Activated effector memory CD4-positive, alpha-beta T cell treated with anti-CD3 and anti-CD28 coated beads, Interleukin-2, amount 50 U/mL, for 16 hours (primary cell): ENCODE measurements around the gene KCNK3.
"Not testable (repeated sequence)": the region's sequence is repeated elsewhere in the genome, so short reads cannot be mapped to it uniquely, and the experiment has no call there.

ENCODE experiments used
- DNase-seq: peaks from one replicate; pipeline ENCODE4 v3.0.0-alpha.2; 2020

KCNK3 gene

DNA sequence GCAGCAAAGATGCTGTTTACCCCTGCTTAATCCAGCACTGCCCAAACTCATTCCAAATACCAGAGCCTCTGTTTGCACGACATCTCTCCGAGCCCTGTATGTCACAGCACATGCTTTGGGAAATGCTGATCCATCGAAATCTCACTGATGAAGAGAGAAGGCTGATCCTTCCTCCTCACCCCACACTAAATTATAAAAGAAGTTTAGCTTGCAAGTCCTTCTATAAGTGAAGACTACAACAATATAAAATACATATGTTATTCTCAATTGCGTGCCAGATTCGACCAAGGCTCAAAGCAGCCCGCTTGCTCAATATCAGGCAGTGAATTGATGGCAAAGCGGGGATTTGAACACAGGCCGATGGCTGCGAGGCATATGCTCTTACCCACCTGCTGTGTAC lies 40.9 kb downstream of the KCNK3 start:
- no peak for DNase-seq

DNA sequence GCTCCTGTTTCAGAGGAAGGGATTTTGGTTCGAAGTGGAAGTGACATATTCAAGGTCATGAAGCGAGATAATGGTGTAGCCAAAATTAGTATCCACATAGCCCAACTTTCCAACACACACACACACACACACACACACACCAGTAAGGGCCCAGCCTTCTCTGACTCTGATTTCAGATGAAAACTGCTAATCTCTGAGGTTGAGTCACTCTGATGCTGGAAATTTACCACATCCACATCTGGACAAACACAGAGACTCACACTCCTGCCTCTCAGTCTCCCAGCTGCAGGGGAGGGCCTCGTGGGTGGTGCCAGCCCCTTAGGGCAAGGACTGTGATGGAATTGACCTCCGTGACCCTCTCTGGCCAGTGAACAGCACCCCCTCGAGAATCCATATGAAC lies 42.6 kb downstream of the KCNK3 start:
- no peak for DNase-seq

DNA sequence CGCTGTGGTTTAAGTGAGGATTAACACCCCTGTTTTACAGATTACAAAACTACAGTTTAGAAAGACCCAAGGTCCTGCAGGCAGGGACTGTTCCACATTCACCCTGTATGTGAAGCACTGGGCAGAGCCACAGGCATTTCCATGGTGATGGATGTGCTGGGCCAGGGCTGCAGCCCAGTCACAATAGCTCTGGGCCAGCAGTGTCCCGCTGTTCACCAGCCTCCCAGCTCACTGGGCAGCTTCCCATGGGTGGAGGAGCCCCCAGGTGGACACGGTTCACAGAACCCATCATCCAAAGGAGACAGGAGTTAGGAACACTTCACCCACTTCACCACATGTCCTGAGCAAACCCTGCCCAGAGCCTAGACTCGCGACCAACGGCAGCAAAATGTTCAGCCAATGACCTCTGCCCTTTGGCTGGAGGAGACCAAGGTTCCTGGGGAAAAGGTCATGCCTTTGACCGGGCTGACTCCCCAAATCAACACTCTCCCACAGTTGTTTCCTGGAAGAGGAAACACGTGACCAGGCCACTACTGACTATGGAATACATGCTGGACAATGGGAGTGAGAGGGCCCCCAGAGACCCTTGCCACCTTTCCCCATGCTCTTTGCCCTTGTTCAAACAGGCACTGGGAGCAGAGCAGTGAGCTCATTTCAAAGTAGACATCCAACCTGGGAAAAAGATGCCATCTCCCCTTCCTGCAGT lies 43.5 kb downstream of the KCNK3 start:
- no peak for DNase-seq

DNA sequence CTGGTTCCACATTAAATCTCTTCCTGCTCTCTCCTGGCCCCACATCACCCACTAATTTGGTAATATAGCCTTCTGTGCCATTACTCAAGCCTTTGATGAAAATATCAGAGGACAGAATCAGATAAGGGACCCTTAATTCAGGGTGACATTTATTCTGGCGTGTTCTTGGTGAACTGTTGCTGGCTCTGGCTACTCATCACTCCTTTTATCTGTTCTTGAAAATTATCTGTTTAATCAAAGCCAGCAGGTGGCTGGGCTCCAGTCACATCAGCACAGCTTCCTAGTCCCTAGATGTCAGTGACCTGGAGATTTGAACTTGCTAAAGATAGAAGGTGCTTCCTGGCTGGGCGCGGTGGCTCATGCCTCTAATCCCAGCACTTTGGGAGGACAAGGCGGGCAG lies 44.7 kb downstream of the KCNK3 start:
- no peak for DNase-seq

DNA sequence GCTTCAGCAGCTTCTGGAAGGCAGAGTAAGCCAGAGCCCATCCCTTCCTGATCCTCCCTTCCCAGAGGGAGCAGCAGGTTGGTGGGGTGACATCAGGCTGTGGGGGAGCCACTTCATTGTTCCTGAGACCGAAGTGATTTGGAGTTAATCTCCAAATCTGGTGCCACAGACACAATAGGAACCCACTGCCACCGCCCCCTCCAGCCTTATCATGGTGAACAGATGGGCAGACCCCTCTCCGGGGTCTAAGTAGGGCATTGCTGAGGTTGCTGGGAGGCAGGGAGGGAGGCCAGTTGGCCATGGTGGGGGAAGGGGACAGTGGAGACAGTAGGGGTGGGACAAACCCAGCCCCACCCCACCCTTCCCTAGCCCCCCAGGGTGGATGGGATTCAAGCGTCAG lies 46.0 kb downstream of the KCNK3 start:
- DNase-seq: no peak

DNA sequence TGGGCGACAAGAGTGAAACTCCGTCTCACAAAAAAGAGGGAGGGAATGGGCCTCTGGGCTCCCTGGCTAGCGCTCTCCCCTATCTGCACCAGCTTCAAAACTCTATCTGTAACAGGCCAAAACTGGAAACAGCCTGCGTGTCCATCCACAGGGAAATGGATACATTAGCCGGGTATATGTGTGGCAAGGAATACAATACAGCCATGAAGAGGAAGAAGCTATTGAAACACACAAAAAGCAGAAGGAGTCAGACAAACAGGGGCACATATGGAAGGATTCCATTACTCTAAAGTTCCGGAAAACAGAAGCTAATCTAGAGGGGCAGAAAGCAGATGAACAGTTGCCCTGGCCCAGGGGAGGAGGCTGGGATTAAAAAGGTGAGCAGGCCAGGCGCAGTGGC lies 47.0 kb downstream of the KCNK3 start:
- no peak for DNase-seq

DNA sequence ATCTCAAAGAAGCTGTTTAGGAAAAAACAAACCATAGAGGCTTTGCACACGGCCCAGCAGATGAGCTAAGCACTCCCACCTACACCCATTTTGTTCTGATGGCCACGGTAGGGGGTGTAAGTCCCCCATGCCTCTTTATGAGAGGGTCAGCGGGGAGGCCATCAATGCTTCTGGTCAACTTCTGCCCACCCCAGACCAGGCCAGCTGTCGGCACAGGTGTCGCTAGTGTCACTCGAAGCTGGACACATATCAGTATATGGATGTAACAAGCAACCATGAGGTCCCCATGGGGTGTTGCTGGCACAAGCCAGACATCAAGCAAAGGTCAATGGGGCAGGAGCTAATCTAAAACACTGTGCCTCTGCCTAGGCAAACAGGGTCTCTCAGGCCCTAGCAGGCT lies 47.8 kb downstream of the KCNK3 start:
- DNase-seq: no peak

DNA sequence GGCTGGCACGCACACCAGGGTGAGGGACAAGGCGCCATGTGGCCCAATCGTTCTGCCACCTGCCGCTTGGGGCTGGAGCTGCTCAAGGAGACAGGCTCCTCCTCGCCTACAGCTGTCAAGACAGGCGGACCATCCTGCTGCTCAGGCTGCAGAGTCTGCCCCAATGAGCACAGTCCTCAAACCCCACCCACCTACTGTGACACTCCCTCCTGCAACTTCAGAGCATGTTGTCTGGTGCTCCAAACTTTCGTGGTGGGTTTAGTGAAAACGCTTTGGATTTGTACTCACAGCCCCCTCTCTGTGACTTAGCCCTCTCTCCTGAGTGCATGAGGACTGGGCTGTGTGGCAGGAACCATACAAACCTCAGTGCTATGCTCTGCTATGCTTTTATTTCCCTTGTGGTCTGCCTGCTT lies 48.4 kb downstream of the KCNK3 start:
- DNase-seq: no peak

DNA sequence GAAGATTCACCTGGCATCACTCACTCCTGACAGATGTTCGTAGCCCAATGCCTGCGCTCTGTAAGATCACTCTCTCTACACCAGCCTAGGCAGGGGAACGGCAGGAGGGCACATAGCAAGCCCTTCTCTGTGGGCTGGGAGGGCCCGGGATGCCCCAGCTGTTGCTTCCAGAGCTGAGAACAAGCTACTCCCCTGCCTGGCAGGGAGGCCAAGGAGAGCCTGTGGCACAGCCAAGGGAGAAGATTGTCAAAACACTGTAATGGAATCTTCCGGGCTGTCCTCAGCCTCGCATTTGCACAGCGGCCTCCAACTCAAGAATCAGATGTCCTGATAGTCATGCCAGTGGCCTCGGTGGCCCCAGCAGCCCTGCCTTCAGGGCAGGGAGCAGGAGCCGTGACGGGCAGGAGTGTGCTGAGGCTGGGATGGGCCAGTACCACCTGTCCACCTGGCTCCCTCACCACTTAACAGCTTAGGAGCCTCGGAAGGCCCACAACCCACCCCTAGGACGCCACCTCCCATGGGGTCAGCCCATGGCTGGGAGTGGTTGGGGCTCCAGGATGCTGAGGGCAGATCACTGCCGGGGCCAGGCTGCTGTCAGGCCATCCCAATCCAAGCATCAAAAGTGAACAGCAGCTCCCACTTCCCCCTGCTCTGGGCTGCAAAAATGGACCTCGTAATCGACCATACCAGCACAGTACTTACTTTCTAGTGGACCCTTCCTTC lies 49.7 kb downstream of the KCNK3 start:
- no peak for DNase-seq

DNA sequence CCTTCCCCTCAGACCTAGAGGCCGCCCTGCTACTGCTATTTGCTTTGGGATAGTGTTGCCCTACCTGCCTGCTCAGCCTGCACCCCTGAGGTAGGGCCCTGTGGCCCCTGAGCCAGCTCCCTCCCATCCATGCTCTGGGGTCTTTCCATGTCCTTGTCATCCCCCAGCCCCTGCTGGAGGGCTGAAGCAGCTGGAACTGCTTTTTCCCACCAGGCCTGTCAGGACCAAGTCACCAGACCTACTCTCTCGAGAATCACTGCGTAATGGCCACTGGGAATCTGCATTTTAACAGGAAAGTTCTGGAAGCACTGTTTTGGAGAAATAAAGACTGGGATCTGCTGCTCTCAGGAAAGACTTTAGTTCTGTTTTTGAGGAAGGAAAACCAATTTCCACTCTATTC lies 51.3 kb downstream of the KCNK3 start:
- no peak for DNase-seq

DNA sequence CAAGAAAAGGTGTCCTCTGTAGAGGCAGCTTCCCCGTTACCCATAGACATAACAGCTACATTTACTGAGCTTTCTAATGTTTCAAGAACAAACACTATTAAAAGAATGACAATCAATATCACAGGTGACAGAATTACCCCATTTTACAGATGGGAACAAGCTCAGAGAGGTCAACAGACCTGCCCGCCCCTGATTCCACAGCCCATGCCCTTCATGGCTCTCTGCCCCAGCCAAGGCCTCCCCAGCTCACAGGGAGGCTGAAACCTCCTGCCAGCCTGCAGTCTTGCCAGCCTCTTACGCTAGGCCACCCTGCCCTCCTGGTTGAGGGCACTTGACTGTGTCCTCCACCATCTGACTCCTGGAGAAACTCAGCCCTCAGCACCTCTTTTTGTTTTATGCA lies 52.4 kb downstream of the KCNK3 start:
- no peak for DNase-seq

DNA sequence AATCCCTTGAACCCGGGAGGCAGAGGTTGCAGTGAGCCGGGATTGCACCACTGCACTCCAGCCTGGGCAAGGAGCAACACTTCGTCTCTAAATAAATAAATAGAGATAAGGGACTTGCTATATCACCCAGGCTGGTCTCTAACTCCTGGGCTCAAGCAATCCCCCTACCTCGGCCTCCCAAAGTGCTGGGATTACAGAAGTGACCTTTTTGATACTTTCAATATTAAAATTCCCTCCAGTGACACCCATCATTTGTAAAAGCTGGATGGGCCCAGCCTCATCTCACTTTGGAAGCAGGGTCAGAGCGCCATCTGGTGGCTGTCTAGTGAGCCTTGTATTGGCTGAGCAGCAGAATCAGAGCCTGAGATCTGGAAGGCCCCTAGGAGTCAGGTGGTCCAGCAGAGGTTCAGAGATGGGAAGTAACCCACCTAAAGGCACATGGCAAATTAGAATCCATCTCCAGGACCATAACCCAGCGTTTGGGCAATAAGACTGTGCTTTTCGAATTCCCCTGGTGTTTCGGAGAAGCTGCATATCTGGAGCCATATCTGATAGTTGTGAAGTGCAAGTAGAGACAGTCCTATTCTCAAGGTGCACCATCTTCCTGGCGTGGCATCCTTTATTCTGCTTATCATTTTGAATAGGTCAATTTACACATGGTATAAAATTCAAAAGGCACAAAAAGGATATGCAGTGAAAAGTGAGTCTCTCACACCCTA lies 53.2 kb downstream of the KCNK3 start:
- DNase-seq: peak; percentile 91

DNA sequence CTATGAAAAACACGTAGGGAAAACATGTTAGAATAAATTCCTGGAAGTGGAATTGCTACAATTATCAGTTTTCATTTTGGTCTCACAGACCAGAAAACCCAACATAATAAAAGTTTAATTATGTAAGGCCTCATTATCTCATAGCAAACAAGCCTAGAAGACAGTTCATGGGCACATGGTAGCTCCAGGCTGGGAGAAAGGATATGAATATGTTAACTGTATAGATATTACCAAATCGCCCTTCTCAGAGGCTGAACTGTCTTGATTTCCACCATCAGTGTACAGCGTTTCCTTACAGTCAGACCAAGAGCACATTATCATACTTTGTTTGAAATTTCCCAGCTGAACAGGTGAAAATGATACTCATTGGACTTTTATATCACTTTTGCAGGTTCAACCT lies 54.4 kb downstream of the KCNK3 start:
- DNase-seq: no peak

DNA sequence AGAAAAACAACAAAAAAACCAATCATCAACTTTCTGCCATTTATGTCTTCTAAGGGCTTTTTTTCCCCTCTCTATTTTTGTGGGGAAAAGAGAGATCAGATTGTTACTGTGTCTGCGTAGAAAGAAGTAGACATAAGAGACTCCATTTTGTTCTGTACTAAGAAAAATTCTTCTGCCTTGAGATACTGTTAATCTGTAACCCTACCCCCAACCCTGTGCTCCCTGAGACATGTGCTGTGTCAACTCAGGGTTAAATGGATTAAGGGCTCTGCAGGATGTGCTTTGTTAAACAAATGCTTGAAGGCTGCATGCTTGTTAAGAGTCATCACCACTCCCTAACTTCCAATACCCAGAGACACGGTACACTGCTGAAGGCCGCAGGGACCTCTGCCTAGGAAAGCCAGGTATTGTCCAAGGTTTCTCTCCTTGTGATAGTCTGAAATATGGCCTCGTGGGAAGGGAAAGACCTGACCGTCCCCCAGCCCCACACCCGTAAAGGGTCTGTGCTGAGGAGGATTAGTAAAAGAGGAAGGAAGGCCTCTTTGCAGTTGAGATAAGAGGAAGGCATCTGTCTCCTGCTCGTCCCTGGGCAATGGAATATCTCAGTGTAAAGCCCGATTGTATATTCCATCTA lies 57.4 kb downstream of the KCNK3 start:
- DNase-seq: not testable (repeated sequence)

DNA sequence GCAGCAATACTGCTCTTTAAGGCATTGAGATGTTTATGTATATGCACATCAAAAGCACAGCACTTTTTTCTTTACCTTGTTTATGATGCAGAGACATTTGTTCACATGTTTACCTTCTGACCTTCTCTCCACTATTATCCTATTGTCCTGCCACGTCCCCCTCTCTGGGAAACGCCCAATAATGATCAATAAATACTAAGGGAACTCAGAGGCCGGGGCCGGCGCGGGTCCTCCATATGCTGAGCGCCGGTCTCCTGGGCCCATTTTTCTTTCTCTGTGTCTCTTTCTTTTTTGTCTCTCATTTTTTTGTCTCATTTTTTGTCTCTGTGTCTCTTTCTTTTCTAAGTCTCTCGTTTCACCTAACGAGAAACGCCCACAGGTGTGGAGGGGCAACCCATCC lies 57.9 kb downstream of the KCNK3 start:
- DNase-seq: not testable (repeated sequence)

DNA sequence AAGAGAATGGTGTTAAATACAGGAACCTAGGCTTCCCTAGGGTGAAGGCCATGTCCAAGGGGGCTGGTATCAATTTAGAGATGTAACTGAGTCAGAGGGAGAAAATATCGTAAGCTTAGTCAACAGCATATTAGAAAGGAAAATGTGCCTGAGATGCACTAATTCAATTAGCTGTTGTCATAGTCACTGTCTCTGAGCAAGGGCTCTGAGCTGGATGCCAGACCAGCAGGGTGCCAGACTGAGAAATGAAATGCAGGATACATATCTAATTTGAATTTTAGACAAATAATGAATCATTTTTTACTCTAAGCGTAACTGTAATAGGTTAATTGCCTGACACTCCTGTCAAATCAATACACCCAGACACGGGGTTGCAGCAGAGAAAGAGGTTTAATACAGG lies 60.1 kb downstream of the KCNK3 start:
- no peak for DNase-seq

DNA sequence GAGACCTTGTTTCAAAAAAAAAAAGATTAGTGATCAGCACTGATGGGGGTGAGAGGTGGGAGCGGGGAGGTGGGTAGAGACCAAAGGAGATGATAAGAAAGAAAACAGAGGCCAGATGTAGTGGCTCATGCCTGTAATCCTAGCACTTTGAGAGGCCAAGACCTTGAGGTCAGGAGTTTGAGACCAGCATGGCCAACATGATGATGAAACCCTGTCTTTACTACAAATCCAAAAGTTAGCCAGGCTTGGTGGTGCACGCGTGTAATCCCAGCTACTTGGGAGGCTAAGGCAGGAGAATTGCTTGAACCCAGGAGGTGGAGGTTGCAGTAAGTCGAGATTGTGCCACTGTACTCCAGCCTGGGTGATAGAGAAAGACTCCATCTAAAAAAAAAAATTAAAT lies 62.0 kb downstream of the KCNK3 start:
- no peak for DNase-seq

DNA sequence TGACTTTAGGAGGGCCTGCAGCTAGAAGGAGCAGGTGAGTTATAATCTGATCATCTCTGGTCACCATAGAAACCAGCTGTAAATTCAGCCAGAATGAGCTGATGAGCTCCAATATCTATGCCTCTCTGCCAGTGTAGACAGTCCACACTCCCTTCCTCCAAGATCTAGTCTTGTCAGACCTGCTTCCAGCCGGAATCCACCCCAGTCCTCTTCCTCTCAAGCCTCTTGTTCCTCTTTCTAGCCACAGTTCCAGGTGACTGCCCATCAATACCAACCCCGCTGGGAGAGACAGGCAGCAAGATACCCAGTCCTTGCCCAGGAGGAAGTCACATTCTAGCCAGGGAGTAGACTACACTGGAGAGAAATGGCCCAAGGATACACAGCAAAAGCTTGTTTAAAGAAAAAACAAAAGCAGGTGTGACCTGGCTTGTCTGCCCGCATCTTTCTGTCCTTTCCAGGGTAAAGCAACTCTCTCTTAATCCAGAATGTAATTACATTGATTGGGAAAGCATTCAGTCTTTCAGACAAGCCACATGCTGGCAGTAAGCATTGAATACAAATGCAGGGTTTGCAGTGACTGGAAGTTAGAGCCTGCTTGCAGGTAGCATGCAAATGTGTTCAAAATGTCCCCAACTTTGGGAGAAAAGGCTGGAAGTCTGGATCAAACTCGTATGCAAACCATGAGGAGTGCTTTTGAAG lies 62.6 kb downstream of the KCNK3 start:
- no peak for DNase-seq

DNA sequence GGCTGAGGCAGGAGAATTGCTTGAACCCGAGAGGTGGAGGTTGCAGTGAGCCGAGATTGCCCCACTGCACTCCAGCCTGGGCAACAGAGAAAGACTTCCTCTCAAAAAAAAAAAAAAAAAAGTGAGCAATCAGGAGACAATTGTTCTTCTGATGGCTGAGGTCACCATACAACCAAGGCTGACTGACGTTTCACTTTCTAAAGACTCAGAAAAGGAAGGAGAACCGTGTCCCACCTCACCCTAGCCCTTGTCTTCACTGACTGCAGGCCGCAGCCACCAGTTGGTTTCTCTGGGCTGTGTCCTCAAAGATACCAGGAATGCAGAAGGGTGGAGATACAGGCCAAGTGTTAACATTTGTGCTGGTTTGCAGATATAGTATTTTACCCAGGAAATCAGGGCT lies 63.8 kb downstream of the KCNK3 start:
- DNase-seq: no peak

DNA sequence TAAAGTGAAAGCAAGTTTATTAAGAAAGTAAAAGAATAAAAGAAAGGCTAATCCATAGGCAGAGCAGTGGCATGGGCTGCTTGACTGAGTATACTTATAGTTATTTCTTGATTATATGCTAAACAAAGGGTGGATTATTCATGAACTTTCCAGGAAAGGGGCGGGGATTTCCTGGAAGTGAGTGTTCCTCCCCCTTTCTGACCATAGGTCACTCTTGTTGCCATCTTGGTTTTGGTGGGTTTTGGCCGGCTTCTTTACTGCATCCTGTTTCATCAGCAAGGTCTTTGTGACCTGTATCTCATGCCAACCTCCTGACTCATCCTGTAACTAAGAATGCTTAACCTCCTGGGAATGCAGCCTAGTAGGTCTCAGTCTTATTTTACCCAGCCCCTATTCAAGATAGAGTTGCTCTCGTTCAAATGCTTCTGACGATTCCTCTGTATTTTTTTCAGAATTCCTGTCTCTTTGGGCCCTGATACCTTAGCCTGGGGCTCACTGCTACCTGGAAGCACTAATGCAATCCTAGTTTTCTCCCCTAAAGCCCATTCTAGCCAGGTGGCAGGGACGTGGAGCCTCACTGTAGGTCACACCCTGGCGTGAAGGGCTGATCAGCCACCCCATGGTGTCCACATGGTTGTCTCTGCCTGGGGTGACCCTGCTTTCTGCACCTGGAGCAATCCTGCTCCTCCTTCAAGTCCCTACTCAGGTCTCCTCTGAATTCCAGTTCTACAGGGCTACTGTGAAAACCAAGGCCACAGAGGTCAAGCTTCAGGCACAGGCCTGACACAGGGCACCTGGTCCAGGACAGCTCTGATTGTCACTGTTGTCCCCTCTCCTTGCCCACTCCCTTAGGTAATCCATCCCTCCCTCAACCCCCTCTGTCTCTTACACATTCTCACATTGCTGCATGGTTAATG lies 65.6 kb downstream of the KCNK3 start:
- no peak for DNase-seq

DNA sequence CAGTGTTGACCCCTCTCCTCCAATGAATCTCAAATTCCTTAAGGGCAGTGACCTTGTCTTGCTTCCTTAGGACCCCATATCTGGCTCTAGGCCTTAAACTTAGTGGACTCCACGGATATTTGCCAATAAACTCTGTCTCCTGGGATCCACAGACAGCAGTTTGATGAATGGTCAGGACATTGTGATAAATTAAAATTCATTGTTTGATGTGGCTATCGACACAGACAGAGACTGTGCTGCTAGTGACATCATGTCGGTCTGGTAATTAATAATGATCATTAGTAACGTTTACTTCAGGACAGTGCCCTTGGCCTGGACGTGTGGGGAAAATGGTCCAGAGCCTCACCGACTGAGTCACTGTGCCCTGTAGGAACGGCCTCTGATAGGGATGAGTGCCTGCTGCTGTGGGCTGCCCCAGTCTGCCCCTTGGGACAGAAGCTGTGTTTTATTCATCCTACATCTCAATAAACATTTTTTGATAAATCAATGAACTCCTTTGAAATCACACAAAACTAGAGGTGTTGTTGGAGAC lies 66.3 kb downstream of the KCNK3 start:
- DNase-seq: no peak

DNA sequence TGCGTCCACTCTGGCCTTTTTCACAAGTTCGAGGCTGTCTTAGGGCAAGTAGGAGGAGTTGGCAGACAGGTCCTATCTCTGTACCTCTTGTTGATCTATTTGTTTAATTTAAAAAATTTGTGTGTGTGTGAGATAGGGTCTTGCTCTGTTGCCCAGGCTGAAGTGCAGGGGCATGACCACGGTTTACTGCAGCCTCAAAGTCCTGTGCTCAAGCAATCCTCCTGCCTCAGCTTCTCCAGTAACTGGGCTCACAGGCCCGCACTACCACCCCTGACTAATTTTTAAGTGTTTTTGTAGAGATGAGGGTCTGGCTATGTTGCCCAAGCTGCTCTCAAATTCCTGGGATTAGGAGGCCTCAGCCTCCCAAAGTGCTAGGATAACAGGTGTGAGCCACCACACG lies 67.3 kb downstream of the KCNK3 start:
- DNase-seq: no peak
